ENCODE data around the gene KLF11. TPM values are rescaled to one million over a fixed set of nuclear protein-coding genes. Genes with fewer than 3 reads are reported as not detected.
"Not testable (repeated sequence)": the region's sequence is repeated elsewhere in the genome, so short reads cannot be mapped to it uniquely, and the experiment has no call there.

Gene KLF11
- total and polyA plus RNA-seq, 8 donors, result 4.1 to 21.6 (median 12.0) TPM

GRCh38 chr2:10014418-10015190 is 28.7 kb upstream of the KLF11 start:
- 86 to 94% (median 91%) methylated on average over 42 of the region's 42 CpGs for WGBS, 5 donors
- no peak overlapping the region for H3K4me3 ChIP-seq
- no peak overlapping the region for H3K27ac ChIP-seq
- peaks cover 9 to 12% (median 11%) of the 10 kb centered on the region in 4 donors for H3K4me1 ChIP-seq
- TF ChIP-seq POLR2A (IDR thresholded peaks at IDR 0.05) (no peak), EP300 (IDR thresholded peaks at IDR 0.05) (no peak)
- no peaks in the 10 kb centered on the region for H3K27me3 ChIP-seq
- no peak for DNase-seq
- H3K36me3 ChIP-seq, result no peaks in the 10 kb centered on the region
- peaks cover 0 to 9% (median 3%) of the 10 kb centered on the region in 4 donors for H3K9me3 ChIP-seq
- intact Hi-C loops (cut with DNase I; ENCODE audit: low total_unique reads), result no loop called here

- H3K27me3 ChIP-seq; H3K27ac ChIP-seq; H3K4me1 ChIP-seq; intact Hi-C loops (cut with DNase I; ENCODE audit: low total_unique reads); H3K36me3 ChIP-seq; DNase-seq; H3K4me3 ChIP-seq; H3K9me3 ChIP-seq: not testable (repeated sequence)
- 92 to 98% (median 94%) methylated on average over 36 to 44 of the region's 44 CpGs for WGBS, 5 donors
Measured at GRCh38 chr2:10015376-10015989, 27.9 kb upstream of the KLF11 start.

DNA sequence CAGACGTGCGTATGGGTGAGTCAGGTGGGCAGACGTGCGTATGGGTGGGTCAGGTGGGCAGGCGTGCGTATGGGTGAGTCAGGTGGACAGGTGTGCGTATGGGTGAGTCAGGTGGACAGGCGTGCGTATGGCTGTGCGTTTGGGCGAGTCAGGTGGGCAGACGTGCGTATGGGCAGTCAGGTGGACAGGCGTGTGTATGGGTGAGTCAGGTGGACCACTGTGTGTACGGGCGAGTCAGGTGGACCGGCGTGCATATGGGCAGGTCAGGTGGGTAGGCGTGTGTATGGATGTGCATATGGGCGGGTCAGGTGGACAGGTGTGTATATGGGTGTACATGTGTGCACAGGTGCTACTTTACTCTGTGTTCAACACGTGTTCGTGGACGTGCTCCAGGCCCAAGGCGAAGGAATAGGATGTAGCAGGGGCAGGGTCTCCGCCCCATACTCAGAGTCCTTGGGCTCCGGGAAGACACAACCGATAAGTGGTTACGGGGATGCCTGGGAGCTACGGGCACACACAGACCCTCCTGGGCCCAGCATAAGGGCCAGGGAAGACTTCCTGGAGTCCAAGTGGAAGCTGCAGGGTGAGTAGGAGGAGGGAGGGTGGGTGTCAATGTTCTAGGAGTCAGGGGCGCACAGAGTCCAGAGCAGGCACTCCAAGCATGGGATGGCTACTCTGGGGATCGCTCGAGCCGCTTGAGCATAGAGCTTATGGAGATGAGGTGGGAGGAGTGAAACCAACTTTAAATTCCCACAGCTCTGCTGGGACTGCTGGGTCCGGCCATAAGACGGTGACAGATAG is 27.1 kb upstream of the KLF11 start:
- 87 to 91% (median 89%) methylated on average over 35 of the region's 35 CpGs for WGBS, 5 donors
- H3K27me3 ChIP-seq, result no peaks in the 10 kb centered on the region
- H3K4me1 ChIP-seq, result no peaks in the 10 kb centered on the region
- intact Hi-C loops (cut with DNase I; ENCODE audit: low total_unique reads), result no loop called here
- H3K9me3 ChIP-seq, result peaks cover 0 to 9% (median 3%) of the 10 kb centered on the region in 4 donors
- no peak for DNase-seq
- H3K36me3 ChIP-seq, result no peaks in the 10 kb centered on the region
- TF ChIP-seq EP300 (IDR thresholded peaks at IDR 0.05) (no peak), POLR2A (IDR thresholded peaks at IDR 0.05) (no peak), POLR2AphosphoS5 (IDR thresholded peaks at IDR 0.05) (no peak)
- TF ChIP-seq, protein P1, sequence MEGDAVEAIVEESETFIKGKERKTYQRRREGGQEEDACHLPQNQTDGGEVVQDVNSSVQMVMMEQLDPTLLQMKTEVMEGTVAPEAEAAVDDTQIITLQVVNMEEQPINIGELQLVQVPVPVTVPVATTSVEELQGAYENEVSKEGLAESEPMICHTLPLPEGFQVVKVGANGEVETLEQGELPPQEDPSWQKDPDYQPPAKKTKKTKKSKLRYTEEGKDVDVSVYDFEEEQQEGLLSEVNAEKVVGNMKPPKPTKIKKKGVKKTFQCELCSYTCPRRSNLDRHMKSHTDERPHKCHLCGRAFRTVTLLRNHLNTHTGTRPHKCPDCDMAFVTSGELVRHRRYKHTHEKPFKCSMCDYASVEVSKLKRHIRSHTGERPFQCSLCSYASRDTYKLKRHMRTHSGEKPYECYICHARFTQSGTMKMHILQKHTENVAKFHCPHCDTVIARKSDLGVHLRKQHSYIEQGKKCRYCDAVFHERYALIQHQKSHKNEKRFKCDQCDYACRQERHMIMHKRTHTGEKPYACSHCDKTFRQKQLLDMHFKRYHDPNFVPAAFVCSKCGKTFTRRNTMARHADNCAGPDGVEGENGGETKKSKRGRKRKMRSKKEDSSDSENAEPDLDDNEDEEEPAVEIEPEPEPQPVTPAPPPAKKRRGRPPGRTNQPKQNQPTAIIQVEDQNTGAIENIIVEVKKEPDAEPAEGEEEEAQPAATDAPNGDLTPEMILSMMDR (IDR thresholded peaks at IDR 0.05), result no peak
- no peak overlapping the region for H3K4me3 ChIP-seq
- no peak overlapping the region for H3K27ac ChIP-seq

DNA sequence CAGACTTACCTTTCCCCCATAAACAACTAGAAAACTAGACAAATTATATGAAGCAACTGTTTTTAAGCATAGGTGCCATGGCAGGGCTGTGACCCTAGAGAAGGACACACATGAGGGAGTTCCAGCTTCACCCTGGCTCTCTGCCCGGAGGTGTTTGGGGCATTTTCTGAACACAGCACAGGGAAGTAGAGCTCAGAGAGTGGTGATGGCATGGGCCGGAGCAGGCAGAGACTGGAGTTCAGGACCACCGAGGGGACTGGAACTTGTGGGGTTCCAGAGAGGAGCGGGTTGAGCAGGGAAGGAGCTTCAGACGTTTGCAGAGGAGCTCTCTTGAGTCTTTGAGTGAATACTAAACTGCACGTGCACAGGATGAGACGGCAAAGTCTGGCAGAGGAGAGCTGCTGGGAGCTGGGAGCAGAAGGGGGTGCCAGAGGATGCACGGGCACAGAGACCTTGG is 26.5 kb upstream of the KLF11 start:
- DNase-seq, result no peak
- H3K36me3 ChIP-seq, result no peaks in the 10 kb centered on the region
- H3K27me3 ChIP-seq, result no peaks in the 10 kb centered on the region
- WGBS, 5 donors, result 83 to 91% (median 84%) methylated on average over 8 of the region's 8 CpGs
- H3K4me3 ChIP-seq, result no peak overlapping the region
- TF ChIP-seq, protein P1 (IDR thresholded peaks at IDR 0.05), result no peak
- TF ChIP-seq EP300 (IDR thresholded peaks at IDR 0.05), result no peak
- no peak for TF ChIP-seq POLR2AphosphoS5 (IDR thresholded peaks at IDR 0.05)
- no peak for TF ChIP-seq POLR2A (IDR thresholded peaks at IDR 0.05)
- intact Hi-C loops (cut with DNase I; ENCODE audit: low total_unique reads), result no loop called here
- H3K27ac ChIP-seq, result no peak overlapping the region
- no peaks in the 10 kb centered on the region for H3K4me1 ChIP-seq
- peaks cover 0 to 9% (median 3%) of the 10 kb centered on the region in 4 donors for H3K9me3 ChIP-seq

- Histone ChIP-seq H3K27me3 (no peaks in the 10 kb centered on the region), H3K36me3 (no peaks in the 10 kb centered on the region), H3K9me3 (peaks cover 0 to 9% (median 3%) of the 10 kb centered on the region in 4 donors), H3K4me3 (no peak overlapping the region), H3K27ac (no peak overlapping the region), H3K4me1 (no peaks in the 10 kb centered on the region)
- intact Hi-C loops (cut with DNase I; ENCODE audit: low total_unique reads), result no loop called here
- 87 to 93% (median 89%) methylated on average over 5 of the region's 5 CpGs for whole genome bisulfite sequencing, 5 donors
- DNase-seq, result no peak
- no peak for TF ChIP-seq EP300 (IDR thresholded peaks at IDR 0.05)
- TF ChIP-seq, protein P1 (IDR thresholded peaks at IDR 0.05), result no peak
- no peak for TF ChIP-seq POLR2AphosphoS5 (IDR thresholded peaks at IDR 0.05)
Measured at GRCh38 chr2:10017313-10017941, 25.9 kb upstream of the KLF11 start.

All from stomach (tissue), 9 donors.